KG1 (cell line): ENCODE results near the gene RFX3.
A peak's percentile ranks its signal among the peaks of the same experiment; 100 is the strongest.

ENCODE experiments used
- DNase-seq: peaks from one replicate; lab custom pipeline; 2025; lab: John Stamatoyannopoulos, UW

Gene RFX3

DNA sequence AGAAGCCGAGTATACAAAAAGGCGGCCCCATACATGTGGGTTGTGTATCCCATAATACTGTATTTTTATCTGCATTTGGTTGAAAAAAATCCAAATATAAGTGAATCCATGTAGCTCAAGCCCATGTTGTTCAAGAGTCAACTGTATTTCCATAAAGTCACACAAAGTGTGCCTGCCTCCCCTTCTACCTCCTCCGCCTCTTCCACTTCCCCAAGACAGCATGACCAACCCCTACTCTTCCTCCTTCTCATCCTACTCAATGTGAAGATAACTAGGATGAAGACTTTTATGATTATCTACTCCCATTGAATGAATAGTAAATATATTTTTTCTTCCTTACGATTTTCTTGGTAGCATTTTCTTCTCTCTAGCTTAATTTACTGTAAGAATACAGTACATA, 92.7 kb downstream of the RFX3 start:
- DNase-seq: no peak

DNA sequence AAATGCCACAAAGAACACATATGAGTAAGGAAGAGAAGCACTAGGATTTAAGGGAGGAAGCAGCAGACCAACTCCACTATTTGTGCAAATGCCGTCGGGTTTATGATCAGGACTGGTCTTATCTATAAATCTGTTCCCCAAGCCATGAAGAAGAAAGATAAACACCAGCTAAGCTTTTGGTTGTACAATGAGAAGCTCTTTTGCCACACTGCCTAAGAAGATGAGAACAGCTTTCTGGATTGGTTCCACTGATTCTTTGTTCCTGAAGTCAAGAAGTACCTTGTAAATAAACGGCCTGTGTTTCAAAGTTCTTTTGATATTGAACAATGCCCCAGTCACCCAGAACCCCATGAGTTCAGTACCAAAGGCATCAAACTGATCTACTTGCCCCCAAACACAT, 93.9 kb downstream of the RFX3 start:
- DNase-seq: no peak

- DNase-seq: no peak
Observed at GRCh38 chr9:3419893-3420292, 105.9 kb downstream of the RFX3 start.

- DNase-seq: no peak
Observed at GRCh38 chr9:3415906-3416305, 109.9 kb downstream of the RFX3 start.

GRCh38 chr9:3413984-3414383, 111.8 kb downstream of the RFX3 start:
- DNase-seq: no peak

DNA sequence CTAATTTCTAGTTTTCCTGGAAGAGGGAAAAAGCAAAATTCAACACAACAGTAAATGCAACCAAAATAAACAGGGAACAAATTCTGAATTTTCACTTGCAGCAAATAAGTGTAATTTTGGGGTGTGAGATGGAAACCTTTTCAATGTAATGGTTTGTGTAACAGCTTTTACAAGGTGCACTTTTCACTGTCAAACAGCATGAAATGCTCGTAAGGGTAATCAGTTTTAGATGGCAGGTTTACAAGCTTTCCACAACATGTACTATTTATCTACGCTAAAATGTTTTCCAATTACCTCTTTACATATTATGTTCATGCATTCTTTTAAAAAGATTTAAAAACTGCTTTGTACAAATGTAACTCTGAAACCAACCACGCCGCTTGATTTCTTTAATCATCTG, 115.3 kb downstream of the RFX3 start:
- no peak for DNase-seq

- DNase-seq: no peak
Observed at GRCh38 chr9:3409453-3409852, 116.3 kb downstream of the RFX3 start.

DNA sequence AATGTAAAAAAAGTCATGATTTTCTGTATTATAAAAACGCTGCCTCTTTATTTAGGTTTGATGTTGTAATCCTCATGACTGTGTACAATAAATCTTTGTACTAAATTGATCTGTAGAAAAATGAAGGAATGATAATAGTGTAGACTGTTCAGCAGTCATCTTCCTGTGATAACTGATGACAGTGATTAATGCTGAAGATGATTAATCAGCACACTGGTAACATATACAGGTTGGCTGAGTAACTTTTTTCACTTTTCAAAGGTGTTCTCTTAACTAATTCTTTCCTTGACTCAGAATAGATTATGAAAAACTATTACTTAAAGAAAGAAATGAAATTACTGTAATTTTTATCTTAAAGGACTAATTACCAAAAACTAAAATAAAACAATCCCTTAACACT, 122.5 kb downstream of the RFX3 start:
- DNase-seq: no peak

- no peak for DNase-seq
Observed at GRCh38 chr9:3401221-3401954, 124.4 kb downstream of the RFX3 start.

GRCh38 chr9:3398232-3398648, 127.6 kb downstream of the RFX3 start:
- DNase-seq: peak; percentile 73

- DNase-seq: no peak
Observed at GRCh38 chr9:3397766-3398165, 128.0 kb downstream of the RFX3 start.

DNA sequence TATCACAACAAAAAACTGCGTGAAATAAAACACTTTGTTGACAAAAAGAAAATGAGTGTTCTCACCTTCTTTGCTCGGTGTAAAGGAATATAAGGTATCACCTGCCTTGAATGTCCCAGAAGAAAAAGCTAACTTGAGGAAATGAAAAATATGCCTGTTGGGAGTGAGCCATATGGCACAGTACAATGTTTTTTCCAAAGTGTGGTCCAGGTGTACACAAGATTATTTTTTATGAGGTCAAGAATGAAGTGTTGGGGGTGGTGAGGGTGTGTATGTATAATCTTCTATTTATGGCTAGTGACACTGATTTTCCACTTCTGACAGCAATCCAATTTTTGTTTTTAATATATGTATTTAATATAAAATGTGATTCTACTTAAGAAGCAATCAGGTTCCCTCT, 134.4 kb downstream of the RFX3 start:
- no peak for DNase-seq

DNA sequence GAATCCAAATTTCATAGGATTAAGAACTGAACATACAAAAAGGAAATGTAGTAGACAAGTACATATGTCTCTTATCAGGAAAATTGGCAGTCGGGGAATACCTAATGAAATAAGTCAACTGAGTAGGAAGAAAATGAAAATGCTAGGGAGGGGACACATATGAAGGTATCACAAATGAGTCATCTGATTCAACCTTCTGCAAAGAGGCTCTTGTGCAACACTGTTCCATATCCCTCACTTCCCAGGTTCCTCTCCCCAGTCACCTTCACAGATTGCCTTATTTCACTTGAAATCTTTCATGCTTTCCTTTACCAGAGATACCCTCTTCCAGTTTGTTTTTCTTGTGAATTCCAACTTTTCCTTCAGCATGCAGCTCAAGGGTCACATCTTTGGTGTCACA, 139.0 kb downstream of the RFX3 start:
- DNase-seq: no peak

DNA sequence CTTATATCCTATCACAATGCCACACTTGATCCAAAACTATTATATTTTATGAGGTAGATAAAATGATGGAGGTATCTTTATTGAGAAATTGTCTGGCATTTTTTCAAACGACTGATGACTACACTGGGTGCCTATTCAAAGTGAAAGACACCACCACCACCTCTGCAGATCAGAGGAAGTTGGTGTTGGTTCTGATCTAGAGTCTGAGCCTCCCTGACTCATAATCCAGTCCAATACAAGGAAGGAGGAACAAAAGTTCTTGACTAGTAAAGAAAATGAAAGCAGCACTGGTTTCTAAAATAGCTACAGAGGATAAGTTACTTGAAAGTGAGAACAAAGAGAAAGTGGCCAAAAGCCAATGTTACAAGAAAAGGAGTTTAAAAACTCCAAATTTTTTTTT, 139.9 kb downstream of the RFX3 start:
- no peak for DNase-seq

DNA sequence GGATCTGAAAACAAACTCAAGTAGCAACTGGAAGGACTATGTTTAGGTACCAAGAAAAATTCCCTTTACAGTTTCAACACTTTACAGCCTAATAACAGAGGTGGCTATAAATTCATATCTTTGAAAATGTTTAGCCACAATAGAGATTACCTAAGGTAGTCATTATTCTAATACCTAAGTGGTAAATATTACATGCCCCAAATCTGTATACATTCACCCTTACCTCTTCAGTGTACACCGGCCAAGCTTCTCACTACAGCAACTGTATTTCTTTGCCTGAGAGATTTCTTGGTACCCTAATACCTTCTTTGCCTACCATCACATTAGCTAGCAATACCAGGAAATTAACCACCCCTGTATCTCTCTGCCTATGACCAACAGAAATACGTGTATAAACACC, 154.0 kb downstream of the RFX3 start:
- no peak for DNase-seq

DNA sequence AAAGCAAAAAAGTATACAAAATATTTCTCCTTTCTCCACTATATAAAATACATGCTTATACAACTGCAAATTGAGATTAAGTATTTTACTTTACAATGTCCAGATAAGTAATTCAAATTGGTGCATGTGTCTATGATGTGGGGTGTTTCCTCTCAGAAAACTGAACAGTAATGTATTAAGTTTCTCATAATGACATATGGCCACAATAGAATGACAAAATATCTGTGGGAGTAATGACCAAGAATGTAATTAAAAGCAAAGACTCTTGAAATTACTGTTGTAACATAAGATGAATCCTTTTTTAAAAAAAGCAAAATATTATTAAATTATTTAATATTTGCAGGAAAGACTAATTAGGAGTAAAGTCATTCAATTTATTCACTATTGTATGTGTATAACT, 155.1 kb downstream of the RFX3 start:
- DNase-seq: no peak

DNA sequence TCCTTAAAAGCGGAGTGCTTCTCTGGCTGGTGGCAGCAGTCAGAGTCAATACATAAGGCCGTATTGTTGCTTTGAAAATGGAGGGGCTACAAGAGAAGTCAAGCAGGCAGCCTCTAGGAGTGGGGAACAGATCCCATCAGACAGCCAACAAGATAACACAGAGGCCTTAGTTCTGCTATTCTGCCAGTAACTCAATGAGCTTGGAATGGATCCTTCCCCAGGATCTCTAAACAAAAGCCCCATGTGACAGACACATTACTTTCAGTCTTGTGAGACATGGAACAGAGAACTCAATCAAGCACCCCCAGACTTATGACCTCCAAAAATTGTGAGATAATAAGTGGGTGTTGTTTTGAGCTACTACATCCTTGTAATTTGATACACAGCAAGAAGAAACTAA, 158.6 kb downstream of the RFX3 start:
- DNase-seq: no peak

DNA sequence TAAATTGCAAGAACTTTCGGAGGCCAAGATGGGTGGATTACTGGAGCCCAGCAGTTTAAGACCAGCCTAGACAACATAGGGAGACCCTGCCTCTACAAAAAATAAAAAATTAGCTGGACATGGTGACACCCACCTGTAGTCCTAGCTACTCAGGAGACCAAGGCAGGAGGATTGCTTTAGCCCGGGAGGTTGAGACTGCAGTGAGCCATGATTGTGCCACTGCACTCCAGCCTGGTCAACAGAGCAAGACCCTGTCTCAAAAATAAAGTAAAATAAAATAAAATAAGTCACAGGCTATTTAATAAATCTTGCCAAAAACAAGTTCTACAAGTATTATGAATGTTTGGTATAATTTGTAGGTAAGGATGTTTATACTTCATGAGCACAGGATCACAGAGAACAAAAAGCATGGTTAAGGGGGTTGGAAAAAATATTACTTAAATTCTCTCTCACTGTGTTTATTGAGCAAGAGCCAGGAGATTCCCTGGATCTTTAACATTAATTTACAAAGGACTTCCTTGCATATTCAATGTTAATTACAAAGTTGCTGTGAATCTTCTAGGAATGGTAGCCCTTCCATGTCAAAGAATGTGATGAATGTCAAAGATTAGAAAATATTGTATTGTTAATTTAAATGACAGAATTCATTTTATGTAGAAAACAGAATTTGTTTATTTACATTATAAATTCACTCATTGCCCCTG, 164.0 kb downstream of the RFX3 start:
- DNase-seq: no peak

- DNase-seq: no peak
Observed at GRCh38 chr9:3361116-3361515, 164.7 kb downstream of the RFX3 start.

- DNase-seq: no peak
Observed at GRCh38 chr9:3360245-3360644, 165.6 kb downstream of the RFX3 start.

GRCh38 chr9:3359778-3360177, 166.0 kb downstream of the RFX3 start:
- DNase-seq: no peak

GRCh38 chr9:3359048-3359692, 166.6 kb downstream of the RFX3 start:
- DNase-seq: peak; percentile 8

DNA sequence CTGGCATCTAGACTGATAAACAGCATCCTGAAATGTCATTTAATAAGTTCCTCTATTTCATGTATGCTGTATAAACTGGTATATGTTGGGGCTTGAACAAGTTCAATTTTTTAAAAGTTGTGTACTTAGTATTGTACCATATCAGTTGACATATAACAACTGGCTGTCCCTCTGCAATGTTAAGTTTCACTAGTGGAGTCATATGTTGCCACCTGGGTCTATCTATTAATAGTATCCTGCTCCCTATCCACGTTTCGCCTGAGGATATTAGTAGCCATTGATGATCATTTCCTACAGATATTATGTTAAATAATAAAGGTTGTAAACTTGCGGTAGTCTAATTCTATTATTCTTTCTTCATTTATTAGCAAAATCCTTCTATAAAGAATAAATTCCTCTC, 177.6 kb downstream of the RFX3 start:
- no peak for DNase-seq
